ENCODE results near the gene RYR1. TPM values are rescaled to one million over a fixed set of nuclear protein-coding genes. Genes with fewer than 3 reads are reported as not detected.

RYR1 gene
- total RNA-seq, 2 experiments from 2014 or later = 0.20 to 1.2 TPM

GRCh38 chr19:38519168-38519567 lies 85.7 kb downstream of the RYR1 start:
- intact Hi-C loops (cut with DNase I, micrococcal nuclease) = loop anchor here (5.0 kb wide), 3 partner anchors 98 to 213 kb away; partner anchors contain the start of genes EIF3K (in 1 of the 2), FAM98C (in 1 of the 2) and MAP4K1 (in 1 of the 2)
- Mint-ChIP-seq H3K4me3 (no peak overlapping the region), H3K9me3 (no peaks in the 10 kb centered on the region), H3K4me1 (ENCODE audit: low read depth) (peaks cover 9% of the 10 kb centered on the region), H3K27ac (no peak overlapping the region), H3K27me3 (no peaks in the 10 kb centered on the region), H3K36me3 (ENCODE audit: low read depth) (no peaks in the 10 kb centered on the region)
- Histone ChIP-seq H3K27ac (ENCODE audit: low read depth in 1 of 2, low read length in 2 of 2) (no peak overlapping the region), H3K4me3 (ENCODE audit: low read length) (no peak overlapping the region), H3K36me3 (ENCODE audit: insufficient read depth, low read length) (no peaks in the 10 kb centered on the region), H3K27me3 (ENCODE audit: control insufficient read depth in 1 of 2, insufficient read depth in 2 of 2, low read length in 2 of 2) (no peaks in the 10 kb centered on the region), H3K9me3 (ENCODE audit: control insufficient read depth in 1 of 2, insufficient read depth in 1 of 2, low read length in 2 of 2) (no peaks in the 10 kb centered on the region), H3K4me1 (ENCODE audit: insufficient read depth, low read length) (peaks cover 12% of the 10 kb centered on the region)
- TF ChIP-seq CTCF (IDR thresholded peaks at IDR 0.05) = no peak
- ATAC-seq (ENCODE audit: poor library complexity) (no peak), DNase-seq (no peak)
- POLR2A ChIA-PET = no interaction called here
- CTCF ChIA-PET = interaction anchor here (0.6 to 1.2 kb wide), 2 partner anchors 455 to 718 kb away, joined by 3 to 4 read pairs; no protein-coding TSS in a partner anchor

- H3K27ac ChIP-seq (ENCODE audit: low read depth in 1 of 2, low read length in 2 of 2) = no peak overlapping the region
- H3K4me1 ChIP-seq (ENCODE audit: insufficient read depth, low read length) = peaks cover 7% of the 10 kb centered on the region
- H3K27me3 ChIP-seq (ENCODE audit: control insufficient read depth in 1 of 2, insufficient read depth in 2 of 2, low read length in 2 of 2) = no peaks in the 10 kb centered on the region
- no peaks in the 10 kb centered on the region for H3K9me3 Mint-ChIP-seq
- no peaks in the 10 kb centered on the region for H3K36me3 Mint-ChIP-seq (ENCODE audit: low read depth)
- POLR2A ChIA-PET = interaction anchor here (1.0 kb wide), 1 partner anchor 19 kb away, joined by 3 read pairs; no protein-coding TSS in a partner anchor
- H3K9me3 ChIP-seq (ENCODE audit: control insufficient read depth in 1 of 2, insufficient read depth in 1 of 2, low read length in 2 of 2) = no peaks in the 10 kb centered on the region
- H3K27me3 Mint-ChIP-seq = no peaks in the 10 kb centered on the region
- H3K4me3 Mint-ChIP-seq = no peak overlapping the region
- no peak for TF ChIP-seq CTCF (IDR thresholded peaks at IDR 0.05)
- no peak for ATAC-seq (ENCODE audit: poor library complexity)
- H3K4me1 Mint-ChIP-seq (ENCODE audit: low read depth) = peaks cover 6% of the 10 kb centered on the region
- H3K4me3 ChIP-seq (ENCODE audit: low read length) = no peak overlapping the region
- H3K36me3 ChIP-seq (ENCODE audit: insufficient read depth, low read length) = no peaks in the 10 kb centered on the region
- intact Hi-C loops (cut with DNase I, micrococcal nuclease) = loop anchor here (5.0 kb wide), 3 partner anchors 97 to 212 kb away; partner anchors contain the start of genes EIF3K (in 1 of the 2), FAM98C (in 1 of the 2) and MAP4K1 (in 1 of the 2)
- no peak for DNase-seq
- no peak overlapping the region for H3K27ac Mint-ChIP-seq
- CTCF ChIA-PET = interaction anchor here (0.6 to 1.2 kb wide), 2 partner anchors 454 to 718 kb away, joined by 3 to 4 read pairs; no protein-coding TSS in a partner anchor
Measured at GRCh38 chr19:38519988-38520387, 86.5 kb downstream of the RYR1 start.

DNA sequence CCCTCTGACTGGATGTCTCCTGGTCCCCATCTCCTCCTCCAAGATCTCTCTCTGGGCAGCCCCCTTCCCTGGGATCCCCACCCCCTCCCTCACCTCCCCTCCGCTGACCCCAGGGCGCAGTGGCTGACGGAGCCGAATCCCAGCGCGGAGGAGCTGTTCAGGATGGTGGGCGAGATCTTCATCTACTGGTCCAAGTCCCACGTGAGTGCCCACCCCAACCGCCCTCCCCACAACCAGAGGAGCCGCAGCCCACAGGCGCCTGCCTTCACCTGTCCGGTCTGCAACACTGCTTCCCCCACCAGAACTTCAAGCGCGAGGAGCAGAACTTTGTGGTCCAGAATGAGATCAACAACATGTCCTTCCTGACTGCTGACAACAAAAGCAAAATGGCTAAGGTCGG lies 89.4 kb downstream of the RYR1 start:
- Mint-ChIP-seq H3K27ac (no peak overlapping the region), H3K4me1 (ENCODE audit: low read depth) (no peaks in the 10 kb centered on the region), H3K36me3 (ENCODE audit: low read depth) (no peaks in the 10 kb centered on the region), H3K27me3 (no peaks in the 10 kb centered on the region), H3K4me3 (no peak overlapping the region), H3K9me3 (no peaks in the 10 kb centered on the region)
- ATAC-seq (ENCODE audit: poor library complexity) (no peak), DNase-seq (no peak)
- Histone ChIP-seq H3K9me3 (ENCODE audit: control insufficient read depth in 1 of 2, insufficient read depth in 1 of 2, low read length in 2 of 2) (no peaks in the 10 kb centered on the region), H3K27ac (ENCODE audit: low read depth in 1 of 2, low read length in 2 of 2) (no peak overlapping the region), H3K27me3 (ENCODE audit: control insufficient read depth in 1 of 2, insufficient read depth in 2 of 2, low read length in 2 of 2) (no peaks in the 10 kb centered on the region), H3K4me3 (ENCODE audit: low read length) (no peak overlapping the region), H3K4me1 (ENCODE audit: insufficient read depth, low read length) (peaks cover under 1% of the 10 kb centered on the region), H3K36me3 (ENCODE audit: insufficient read depth, low read length) (no peaks in the 10 kb centered on the region)
- POLR2A ChIA-PET = interaction anchor here (0.6 kb wide), 1 partner anchor 87 kb away, joined by 3 read pairs; no protein-coding TSS in a partner anchor
- CTCF ChIA-PET = no interaction called here
- no peak for TF ChIP-seq CTCF (IDR thresholded peaks at IDR 0.05)
- intact Hi-C loops (cut with DNase I, micrococcal nuclease) = no loop called here

Data from CD4-positive, alpha-beta T cell (primary cell).